Epithelial cell of esophagus (primary cell): ENCODE results near the gene XIRP2.
A peak's percentile ranks its signal among the peaks of the same experiment; 100 is the strongest.

Source experiments
- DNase-seq: peaks from one replicate; pipeline ENCODE4 v3.0.0; 2010; ENCODE audit warnings: low read depth
- H3K4me3 ChIP-seq: 2 replicates; pipeline ENCODE4 v1.5.1; 2011; ENCODE audit warnings: mild to moderate bottlenecking, low read length, control low read depth
- TF ChIP-seq, protein P1 (sequence below): IDR thresholded peaks from 2 replicates; pipeline ENCODE4 v1.5.1; 2011; ENCODE audit warnings: low read depth, mild to moderate bottlenecking, low read length, control low read depth, inconsistent platforms; ENCODE audit not compliant: insufficient read depth; ENCODE audit errors: missing control alignments

The XIRP2 gene

DNA sequence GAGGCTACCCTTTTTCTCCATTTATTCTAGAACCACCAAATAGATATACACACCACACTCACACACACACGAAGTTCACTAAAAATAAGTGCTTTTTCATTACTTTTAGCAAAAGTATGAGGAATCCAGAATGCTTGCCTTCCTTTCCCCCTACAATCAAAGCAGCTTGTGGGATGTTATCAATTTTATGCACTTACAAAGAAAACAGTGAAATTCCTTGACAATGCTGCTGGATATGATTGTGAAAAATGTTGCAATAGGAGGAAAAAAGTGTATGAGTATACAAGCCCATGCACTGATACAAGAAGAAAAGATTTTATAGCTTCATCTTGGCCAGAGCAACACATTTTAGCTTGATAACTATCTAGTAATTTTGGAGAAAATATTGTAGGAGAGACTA lies 269.2 kb downstream of the XIRP2 start:
- DNase-seq = no peak
- TF ChIP-seq, protein P1, sequence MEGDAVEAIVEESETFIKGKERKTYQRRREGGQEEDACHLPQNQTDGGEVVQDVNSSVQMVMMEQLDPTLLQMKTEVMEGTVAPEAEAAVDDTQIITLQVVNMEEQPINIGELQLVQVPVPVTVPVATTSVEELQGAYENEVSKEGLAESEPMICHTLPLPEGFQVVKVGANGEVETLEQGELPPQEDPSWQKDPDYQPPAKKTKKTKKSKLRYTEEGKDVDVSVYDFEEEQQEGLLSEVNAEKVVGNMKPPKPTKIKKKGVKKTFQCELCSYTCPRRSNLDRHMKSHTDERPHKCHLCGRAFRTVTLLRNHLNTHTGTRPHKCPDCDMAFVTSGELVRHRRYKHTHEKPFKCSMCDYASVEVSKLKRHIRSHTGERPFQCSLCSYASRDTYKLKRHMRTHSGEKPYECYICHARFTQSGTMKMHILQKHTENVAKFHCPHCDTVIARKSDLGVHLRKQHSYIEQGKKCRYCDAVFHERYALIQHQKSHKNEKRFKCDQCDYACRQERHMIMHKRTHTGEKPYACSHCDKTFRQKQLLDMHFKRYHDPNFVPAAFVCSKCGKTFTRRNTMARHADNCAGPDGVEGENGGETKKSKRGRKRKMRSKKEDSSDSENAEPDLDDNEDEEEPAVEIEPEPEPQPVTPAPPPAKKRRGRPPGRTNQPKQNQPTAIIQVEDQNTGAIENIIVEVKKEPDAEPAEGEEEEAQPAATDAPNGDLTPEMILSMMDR = no peak
- H3K4me3 ChIP-seq = no peak overlapping the region

DNA sequence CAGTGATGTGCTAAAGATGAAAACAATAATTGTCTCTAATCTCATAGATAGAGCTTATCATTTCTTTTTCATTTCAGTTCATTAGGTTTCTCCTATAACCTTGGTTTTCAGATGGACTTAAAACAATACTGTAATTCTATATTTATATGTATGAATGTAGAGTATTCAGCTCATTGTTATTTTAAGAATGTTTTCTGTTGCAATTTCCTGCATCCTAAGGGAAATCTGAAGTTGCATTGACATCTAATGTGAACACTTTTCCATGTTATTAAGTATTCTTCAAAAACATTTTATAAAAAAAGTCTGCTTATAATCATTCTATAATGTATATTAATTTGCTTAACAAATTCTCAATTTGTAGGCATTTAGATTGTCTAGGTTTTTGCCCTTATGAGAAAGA lies 288.9 kb downstream of the XIRP2 start:
- H3K4me3 ChIP-seq = no peak overlapping the region
- peak; percentile 4 for DNase-seq
- TF ChIP-seq, protein P1 = no peak

DNA sequence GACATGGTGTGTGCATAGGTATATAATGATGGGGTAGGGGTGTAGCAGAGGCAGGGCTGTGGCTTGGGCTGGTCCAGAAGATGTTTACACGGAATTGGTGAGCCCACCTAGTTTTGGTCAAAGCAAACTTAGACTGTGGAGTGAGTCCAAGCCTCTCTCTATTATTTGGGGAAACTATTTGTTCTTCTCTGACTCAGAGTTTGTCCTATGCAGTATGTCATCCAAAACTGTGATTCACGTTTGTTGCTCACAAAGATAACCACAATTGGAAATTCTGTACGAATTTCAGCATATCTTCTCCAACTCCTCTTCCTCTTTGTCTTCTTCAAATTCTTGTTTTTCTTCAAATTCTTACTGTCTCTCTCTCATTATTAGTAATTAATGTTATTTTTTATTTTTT lies 292.9 kb downstream of the XIRP2 start:
- no peak overlapping the region for H3K4me3 ChIP-seq
- peak; percentile 79 for DNase-seq

DNA sequence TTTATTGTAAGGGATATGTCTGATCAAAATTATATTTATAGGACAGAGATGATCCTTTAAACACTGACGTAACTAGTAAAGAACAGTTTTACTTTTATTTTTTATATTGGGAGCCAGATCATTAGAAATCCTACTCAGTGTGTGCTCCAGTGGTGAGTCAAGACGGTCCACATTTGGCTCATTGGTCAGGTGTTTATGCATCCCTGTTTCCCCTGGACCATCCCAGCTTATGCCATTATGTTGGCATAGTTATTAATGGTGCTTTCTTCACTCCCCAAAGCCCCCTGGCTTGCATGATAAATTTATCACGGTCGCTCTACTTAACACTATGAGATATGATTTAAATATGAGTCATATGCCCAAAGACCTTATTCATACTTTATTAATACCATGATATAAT lies 293.4 kb downstream of the XIRP2 start:
- TF ChIP-seq, protein P1 = no peak
- no peak overlapping the region for H3K4me3 ChIP-seq
- peak; percentile 30 for DNase-seq

More for the DNA sequence above, 292.9 kb downstream of the XIRP2 start:
- TF ChIP-seq, protein P1 = no peak

DNA sequence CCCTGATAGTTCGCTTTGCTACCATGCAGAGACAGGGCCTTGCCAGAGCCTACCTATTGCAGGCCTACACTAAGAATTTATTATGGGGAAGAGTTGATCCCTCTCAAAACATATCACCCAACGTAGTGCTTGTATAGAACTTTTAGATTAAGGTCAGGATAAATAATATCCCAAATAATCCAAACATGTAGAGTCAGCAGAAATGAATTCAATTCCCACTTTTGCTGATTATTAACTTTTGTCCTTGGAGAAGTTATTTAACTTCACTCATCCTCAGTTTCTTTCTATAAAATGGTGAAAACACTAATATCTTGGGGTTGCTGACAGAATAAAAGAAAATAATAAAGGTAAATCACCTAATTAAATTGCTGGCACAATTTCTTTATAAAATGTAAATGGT lies 294.1 kb downstream of the XIRP2 start:
- no peak for DNase-seq
- H3K4me3 ChIP-seq = no peak overlapping the region
- TF ChIP-seq, protein P1 = no peak

DNA sequence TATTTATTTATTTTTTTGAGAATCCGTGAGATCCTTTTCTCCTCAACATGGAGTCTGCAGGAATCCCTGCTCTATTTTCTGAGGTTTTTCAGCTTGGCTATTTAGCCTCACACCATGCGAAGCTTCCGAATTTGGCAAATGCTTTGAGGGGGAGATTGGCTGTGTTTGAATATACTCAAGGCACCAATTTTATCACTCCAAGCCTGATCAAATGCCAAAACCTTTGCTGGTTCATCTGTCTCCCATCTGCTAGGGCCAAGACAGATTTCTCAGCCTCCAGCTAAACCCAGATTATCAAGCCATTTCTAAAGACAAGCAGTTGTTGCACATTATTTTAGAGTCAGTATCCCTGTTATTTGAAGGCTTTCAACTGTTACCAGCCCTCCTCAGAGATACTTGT lies 295.7 kb downstream of the XIRP2 start:
- no peak for DNase-seq
- no peak overlapping the region for H3K4me3 ChIP-seq
- TF ChIP-seq, protein P1 = no peak

DNA sequence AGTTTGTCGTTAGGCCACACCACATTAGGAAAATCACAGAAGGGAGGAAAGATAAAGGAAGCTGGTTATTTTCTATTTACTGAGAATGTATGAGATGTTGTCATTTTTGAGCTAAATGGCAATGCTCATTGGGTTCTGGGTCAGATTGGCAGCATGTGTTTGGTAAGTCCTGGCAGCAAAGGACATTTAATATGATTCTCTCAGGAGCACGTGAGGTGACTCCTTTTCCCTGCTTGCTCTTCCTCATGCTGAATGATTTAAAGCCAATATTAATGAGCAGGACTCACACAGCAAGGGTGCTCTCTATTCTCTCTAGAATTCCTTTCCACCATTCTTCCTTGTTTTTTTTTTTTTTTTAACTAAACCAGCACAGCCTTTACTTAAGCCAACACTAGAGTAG lies 298.2 kb downstream of the XIRP2 start:
- DNase-seq = no peak
- TF ChIP-seq, protein P1 = no peak
- H3K4me3 ChIP-seq = no peak overlapping the region
